GM18505 (cell line): ENCODE data around the gene DPEP2NB.
"Not testable (repeated sequence)": the region's sequence is repeated elsewhere in the genome, so short reads cannot be mapped to it uniquely, and the experiment has no call there.

Experiments used
- ATAC-seq: cut with Tn5 transposase; IDR thresholded peaks from one replicate; pipeline ENCODE4 v1.9.1; 2021; ENCODE audit not compliant: unreplicated experiment
- POLR2A ChIP-seq: IDR thresholded peaks from 4 replicates; pipeline ENCODE4 v1.6.1; 2011; ENCODE audit warnings: borderline replicate concordance; ENCODE audit not compliant: insufficient read depth, insufficient read length; ENCODE audit errors: extremely low read depth

Gene DPEP2NB

DNA sequence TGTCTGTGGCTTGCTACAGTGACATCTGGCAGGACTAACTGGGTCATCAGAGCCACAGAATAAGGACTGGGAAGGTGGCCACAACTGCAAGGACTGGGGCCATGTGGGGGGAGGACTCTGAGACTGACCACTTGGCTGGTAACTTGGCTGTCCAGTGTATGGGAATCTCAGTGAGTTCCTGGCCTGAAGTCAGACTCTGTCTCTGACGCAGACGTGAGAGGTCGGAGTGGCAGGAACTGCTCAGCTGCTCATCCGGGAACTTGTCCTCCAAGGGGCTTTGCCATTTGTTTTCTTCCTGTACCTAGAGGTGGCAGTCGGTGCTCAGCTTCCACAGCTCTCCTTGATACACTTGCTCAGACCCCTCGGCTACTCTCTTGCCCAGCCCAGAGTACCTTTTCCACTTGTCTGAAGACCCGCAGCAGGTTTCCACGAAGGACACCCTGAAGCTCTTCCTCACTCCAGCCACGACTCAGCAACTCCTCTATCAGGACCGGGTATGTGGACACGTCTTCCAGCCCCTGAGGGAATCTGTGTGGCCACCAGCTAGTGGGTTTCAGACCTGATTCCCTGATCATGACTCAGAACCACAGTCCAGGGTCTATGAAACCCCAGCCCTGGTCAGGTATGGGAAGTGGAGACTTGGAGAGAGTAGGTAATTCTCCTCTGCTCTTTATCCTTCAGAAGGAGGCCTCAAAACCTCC, 28.1 kb downstream of the DPEP2NB start:
- no peak for TF ChIP-seq POLR2A
- no peak for ATAC-seq

DNA sequence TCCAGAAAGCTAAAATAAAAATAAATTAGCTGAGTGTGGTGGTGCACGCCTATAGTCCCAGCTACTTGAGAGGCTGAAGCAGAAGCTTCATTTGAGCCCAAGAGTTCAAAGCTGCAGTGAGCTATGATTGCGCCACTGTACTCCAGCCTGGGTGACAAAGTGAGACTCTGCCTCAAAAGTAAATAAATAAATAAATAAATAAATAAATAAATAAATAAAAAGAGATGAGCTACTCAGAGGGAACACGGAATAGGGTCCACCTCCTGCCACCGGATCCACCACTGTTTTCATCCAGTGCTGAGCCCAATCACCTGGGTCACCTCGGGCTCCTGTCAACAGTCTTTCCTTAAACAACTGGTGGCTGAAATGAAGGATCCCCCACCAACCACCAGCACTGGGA, 28.8 kb downstream of the DPEP2NB start:
- TF ChIP-seq POLR2A: no peak
- no peak for ATAC-seq

DNA sequence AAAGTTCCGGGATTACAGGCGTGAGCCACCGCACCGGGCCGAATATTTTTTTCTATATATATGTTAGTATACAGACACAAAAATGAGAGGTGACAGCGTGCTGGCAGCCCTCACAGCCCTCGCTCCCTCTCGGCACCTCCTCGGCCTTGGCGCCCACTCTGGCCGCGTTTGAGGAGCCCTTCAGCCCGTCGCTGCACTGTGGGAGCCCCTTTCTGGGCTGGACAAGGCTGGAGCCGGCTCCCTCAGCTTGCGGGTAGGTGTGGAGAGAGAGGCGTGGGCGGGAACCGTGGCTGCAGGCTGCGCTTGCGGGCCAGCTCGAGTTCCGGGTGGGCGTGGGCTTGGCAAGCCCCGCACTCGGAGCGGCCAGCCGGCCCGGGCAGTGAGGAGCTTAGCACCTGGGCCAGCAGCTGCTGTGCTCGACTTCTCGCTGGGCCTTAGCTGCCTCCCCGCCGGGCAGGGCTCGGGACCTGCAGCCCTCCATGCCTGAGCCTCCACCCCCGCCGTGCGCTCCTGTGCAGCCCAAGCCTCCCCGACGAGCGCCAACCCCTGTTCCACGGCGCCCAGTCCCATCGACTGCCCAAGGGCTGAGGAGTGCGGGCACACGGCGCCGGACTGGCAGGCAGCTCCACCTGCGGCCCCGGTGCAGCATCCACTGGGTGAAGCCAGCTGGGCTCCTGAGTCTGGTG, 33.6 kb downstream of the DPEP2NB start:
- no peak for ATAC-seq
- no peak for TF ChIP-seq POLR2A

DNA sequence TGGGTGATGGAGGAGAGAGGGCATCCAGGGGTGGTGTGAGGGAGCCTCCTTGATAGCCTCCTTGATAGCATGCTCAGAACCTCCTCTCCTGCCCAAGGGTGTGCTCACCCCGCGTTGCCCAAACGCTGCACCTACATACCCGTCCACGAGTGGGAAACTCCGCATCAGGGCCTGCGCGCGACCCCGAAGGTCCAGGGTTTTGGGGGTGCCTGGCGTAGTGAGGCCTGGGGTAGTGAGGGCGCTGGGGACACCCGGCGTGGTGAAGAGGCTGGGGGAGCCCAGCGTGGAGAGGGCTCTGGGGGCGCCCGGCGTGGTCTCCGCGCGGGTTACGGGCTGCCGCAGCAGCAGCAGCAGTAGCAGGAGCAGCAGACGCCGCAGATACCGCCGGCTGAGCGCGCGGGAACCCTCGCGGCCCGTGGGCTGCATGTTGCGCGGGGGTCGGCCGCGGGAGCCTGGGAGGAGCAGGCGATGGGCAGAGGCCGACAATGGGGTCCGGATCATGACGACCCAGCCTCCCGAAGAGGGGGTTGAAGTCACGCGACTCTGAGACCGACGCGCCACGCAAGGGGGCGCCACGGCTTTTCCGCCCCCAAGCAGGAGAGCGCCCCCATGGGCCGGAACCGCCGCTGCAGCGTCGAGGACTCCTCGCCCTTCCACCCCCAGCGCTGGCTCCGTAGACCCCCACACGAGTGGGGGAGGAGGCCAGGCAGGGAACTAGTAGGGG, 35.6 kb downstream of the DPEP2NB start, which contains the start of gene DPEP3:
Gene DPEP3 (minus strand): TSS at position 545 of the 724 bp plus-strand sequence. CDS start 119 bp downstream, at position 426.
- TF ChIP-seq POLR2A: no peak
- ATAC-seq: no peak

DNA sequence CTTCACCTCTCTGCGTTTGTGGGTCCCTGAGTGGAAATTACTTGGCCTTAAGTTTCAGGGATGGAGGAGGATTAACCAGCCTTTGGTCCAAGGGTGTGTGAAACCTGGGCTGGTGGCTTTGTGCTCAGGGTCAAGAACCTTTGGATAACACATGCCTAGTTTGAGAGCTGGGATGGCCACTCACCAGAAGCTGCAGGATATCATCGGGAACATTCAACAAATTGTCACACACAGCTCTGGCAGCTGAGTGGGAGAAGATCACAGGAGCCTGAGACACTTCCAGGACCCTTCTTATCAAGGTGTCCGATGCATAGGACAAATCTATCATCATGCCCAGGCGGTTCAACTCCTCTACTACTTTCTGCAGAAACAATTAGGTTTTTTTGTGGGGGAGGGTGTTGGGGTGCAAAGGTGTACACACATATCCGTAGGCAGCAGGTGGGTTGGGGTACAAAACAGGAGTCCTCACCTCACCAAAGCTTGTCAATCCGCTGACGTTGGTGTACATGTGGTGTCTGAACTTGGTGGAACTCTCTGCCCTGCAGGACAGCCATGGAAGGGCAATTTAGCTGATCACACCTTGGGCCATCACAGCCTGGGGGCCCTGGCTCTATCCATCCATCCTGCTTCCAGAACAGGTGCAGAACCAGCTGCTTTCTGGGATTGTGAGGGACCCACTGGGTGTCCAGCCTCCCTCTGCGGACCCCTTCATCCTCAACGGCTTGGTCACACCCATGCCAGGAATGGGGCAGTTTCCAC, 38.1 kb downstream of the DPEP2NB start:
- TF ChIP-seq POLR2A: no peak
- no peak for ATAC-seq

DNA sequence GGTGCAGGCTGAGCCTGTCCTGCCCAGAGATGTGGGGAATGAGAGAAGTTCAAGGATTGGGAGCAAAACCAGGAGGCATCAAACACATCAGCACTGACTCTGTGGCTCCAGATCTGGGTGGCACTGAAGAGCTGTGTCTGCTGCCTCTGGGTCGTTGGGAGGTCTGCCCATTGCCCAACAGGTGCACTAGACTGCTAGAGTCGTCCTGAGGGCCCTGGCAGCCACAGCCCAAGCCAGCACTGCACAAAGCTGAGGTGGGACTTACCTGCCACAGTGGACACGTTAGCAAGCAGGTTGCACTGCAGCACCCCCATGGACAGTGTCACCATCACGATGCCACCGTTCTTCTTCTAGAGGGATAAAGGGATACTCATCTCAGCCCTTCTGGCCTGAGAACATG, 38.7 kb downstream of the DPEP2NB start:
- no peak for TF ChIP-seq POLR2A
- ATAC-seq: no peak

DNA sequence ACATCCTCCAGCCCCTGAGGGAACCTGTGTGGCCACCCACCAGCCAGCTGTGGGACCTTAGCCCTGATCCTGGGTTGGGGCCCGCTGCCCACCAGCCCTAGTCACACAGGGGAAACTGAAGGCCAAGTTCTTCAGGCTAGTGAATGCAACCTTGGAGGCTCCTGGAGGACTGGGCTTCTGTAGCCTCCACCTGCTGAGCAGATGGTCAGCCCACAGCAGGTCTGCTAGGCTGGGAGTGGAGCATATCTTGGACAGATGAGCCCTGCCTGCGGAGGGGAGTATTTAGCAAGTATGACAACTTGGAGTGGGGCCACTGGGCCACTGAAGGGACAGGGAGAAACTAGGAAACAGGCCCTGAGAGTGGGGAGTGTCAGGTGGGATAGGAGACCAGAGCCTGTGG, 39.5 kb downstream of the DPEP2NB start:
- TF ChIP-seq POLR2A: no peak
- no peak for ATAC-seq

DNA sequence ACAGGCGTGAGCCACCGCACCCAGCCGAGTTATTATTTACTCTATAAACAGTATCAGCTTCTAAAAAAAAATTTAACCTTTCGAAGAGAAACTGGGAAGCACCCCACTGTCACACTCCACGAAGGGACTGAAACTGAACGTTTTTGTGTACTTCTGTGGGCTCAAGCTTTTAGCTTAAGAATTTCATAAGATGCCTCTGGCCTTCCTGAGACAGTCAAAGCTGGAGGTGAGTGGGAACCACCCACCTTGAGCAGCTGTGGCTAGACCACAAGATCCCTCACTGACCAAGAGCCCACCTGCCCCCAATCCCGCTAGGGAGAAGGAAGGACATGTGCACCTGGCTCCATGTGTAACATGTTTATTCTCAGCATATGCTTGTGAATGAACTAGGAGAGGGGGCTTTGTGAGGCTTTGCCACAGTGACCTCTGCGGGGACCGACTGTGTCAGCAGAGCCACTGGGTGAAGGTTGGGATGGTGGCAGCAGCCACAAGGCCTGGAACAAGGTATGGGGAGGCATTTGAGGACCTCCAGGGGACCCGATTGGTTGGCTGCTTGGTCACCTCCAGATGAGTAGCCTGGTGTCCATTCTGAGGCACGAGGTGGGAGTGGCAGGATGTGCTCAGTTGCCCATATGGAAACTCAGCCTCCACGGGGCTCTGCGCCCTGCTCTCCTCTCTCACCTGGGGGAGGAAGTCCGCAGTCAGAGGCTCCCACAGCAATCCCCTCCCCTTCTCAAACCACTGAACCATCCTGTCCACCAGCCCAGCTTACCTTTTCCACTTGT, 40.2 kb downstream of the DPEP2NB start:
- TF ChIP-seq POLR2A: no peak
- no peak for ATAC-seq

DNA sequence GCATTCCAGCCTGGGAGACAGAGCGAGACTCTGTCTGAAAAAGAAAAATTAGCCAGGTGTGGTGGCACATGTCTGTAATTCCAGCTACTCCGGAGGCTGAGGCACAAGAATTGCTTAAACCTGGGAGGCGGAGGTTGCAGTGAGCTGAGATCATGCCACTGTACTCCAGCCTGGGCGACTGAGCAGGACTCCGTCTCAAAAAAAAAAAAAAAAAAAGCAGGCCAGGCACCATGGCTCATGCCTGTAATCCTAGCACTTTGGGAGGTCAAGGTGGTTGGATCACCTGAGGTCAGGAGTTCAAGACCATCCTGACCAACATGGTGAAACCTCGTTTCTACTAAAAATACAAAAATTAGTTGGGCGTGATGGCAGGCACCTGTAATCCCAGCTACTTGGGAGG, 43.4 kb downstream of the DPEP2NB start:
- ATAC-seq: not testable (repeated sequence)

DNA sequence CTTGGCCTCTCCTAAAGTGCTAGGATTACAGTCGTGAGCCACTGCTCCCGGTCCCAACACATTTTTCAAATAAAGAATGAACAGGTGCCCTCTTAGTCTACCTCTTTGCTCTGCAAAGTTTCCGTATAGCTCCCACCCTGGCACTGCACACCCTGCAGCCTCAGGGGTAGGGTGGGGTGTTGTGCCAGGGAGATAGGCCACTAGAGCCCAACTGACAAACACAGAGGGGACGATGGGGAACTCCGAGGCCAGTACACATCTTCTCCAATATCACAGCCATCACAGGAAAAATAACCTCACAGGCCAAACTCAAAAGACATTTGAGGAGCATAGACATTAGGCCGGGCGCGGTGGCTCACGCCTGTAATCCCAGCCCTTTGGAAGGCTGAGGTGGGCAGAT, 44.6 kb downstream of the DPEP2NB start:
- ATAC-seq: no peak
- no peak for TF ChIP-seq POLR2A

DNA sequence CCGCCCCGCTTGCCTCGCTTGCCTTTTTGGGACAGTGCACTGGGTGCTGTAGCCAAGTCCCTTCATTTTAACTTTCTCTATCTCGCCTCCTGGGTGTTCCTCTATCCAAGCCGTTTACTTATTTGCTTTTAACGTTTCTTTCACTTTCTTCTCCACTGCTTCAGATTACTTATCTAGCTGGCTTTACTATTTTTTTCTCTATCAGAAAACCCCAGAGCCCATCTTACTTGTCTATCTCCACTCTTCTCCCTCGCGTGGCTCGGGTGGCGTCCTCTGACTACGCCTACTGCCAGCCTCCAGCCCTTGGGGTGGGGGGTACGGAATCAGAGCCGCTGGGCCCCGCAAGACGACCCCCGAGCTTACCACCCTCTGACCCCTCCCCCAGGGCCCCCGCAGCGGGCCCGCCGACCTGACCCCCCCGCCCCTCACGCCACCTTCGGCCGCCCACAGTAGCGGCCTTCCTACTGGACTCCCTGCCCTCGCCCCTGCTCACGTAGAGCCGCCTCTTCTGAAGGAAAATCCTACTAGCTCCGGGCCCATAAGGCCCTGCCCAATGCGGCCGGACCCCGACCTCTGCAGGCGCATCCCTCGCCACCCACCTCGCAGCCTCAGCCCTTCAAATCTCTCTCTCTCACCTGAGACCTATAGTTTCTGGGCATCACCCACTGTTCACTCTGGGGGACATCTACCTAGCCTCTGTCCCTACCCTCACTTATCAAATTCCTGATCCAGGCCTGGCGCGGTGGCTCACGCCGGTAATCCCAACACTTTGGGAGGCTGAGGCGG, 46.3 kb downstream of the DPEP2NB start:
- no peak for ATAC-seq

More for the DNA sequence above, 46.3 kb downstream of the DPEP2NB start:
- TF ChIP-seq POLR2A: no peak
